Esophagus squamous epithelium (tissue), 5 donors: Measurements from ENCODE around the gene SGCD. TPM values are rescaled to one million over a fixed set of nuclear protein-coding genes. Genes with fewer than 3 reads are reported as not detected.

Source experiments
- DNase-seq: peaks from one replicate; lab custom pipeline; 2025; lab: John Stamatoyannopoulos, UW
- H3K27ac ChIP-seq, 4 donors: fragments of 200-600 bp; sonication (generic); one replicate each; pipeline ENCODE4 v1.5.1; 2016 to 2019; ENCODE audit warnings: mild to moderate bottlenecking in 1 of 4
- H3K27me3 ChIP-seq, 4 donors: fragments of 200-600 bp; sonication (generic); 1 replicate in 3 of 4; 2 replicates in 1 of 4; pipeline versions ENCODE4 v1.5.1 to v1.6.0; 2017 to 2021; ENCODE audit warnings: antibody characterized with exemption in 1 of 4
- H3K36me3 ChIP-seq, 3 donors: fragments of 200-600 bp; sonication (generic); one replicate each; pipeline ENCODE4 v1.5.1; 2016 to 2019
- H3K4me1 ChIP-seq, 3 donors: fragments of 200-600 bp; sonication (generic); one replicate each; pipeline ENCODE4 v1.5.1; 2017 to 2019
- H3K4me3 ChIP-seq, 4 donors: fragments of 200-600 bp; sonication (generic); 1 replicate in 3 of 4; 2 replicates in 1 of 4; pipeline ENCODE4 v1.5.1; 2016 to 2019; ENCODE audit warnings: mild to moderate bottlenecking in 2 of 4, moderate library complexity in 1 of 4
- H3K9me3 ChIP-seq, 3 donors: fragments of 200-600 bp; sonication (generic); one replicate each; pipeline ENCODE4 v1.5.1; 2016 to 2019
- POLR2A ChIP-seq, 4 donors: fragments of 450-650 bp; IDR thresholded peaks; one replicate each; pipeline ENCODE4 v1.6.1; 2017; ENCODE audit warnings: antibody characterized with exemption in 4 of 4, mild to moderate bottlenecking in 4 of 4, moderate library complexity in 3 of 4
- WGBS, 2 donors: methylation state at CpG; one replicate each; pipeline ENCODE4 v1.1.5; 2018; 5-methylcytosine and 5-hydroxymethylcytosine counted together
- intact Hi-C: fragments of 100-400 bp; cut with DNase I; formaldehyde crosslinking; loops from one replicate; pipeline ENCODE4 v1.15.0; 2022
- total RNA-seq, 4 donors: library from RNA; depleted of rRNA; stranded (reverse); fragments of >200 nt; gene quantifications; one replicate each; pipeline ENCODE4 v1.1.0, GENCODE V29; 2016
- TF ChIP-seq, protein P1 (sequence below), 6 experiments: fragments of 450-650 bp in 4 of 6; fragments of 200-600 bp in 2 of 6; sonication (generic) in 2 of 6; IDR thresholded peaks; one replicate each; pipeline ENCODE4 v1.5.1; 2016 to 2019; ENCODE audit warnings: antibody characterized with exemption in 6 of 6, mild to moderate bottlenecking in 4 of 6, moderate library complexity in 4 of 6
- donor health status: DM: yes; HTN: yes; CAD: no.

SGCD gene
- total RNA-seq, 4 donors from 2014 or later = 0.08 to 4.4 (median 0.64) TPM

DNA sequence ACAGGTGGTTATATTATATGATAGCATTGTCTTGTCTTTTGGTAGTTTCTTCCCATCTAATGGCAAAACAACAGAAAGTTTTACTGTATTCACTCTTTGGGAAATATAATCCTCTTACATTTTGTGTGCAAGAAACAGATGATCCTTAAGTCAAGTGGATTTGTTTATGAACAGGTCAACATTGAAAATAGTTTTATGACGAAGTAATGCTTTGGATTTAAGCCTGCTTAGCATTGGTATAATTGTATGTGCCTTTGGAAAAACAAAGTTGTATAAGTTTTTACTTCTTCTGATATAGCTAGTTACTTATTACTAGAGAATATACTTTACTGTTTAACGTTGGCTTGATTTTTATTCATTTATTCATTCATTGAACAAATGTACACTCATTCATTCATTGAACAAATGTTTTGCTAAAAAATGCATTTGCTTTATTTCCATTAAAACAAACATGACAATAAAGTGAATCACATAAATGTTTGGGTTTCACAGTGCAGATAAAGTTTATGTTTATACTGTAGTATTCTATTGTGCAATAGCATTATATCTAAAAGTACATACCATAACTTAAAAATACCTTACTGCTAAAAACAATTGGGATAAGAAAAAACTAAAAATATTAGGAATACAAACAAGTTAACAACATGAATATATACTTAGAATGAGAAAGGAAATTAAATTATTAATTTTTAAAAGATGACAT, 12.3 kb downstream of the SGCD start:
- no peak for DNase-seq
- no peak overlapping the region for H3K27ac ChIP-seq
- TF ChIP-seq, protein P1, sequence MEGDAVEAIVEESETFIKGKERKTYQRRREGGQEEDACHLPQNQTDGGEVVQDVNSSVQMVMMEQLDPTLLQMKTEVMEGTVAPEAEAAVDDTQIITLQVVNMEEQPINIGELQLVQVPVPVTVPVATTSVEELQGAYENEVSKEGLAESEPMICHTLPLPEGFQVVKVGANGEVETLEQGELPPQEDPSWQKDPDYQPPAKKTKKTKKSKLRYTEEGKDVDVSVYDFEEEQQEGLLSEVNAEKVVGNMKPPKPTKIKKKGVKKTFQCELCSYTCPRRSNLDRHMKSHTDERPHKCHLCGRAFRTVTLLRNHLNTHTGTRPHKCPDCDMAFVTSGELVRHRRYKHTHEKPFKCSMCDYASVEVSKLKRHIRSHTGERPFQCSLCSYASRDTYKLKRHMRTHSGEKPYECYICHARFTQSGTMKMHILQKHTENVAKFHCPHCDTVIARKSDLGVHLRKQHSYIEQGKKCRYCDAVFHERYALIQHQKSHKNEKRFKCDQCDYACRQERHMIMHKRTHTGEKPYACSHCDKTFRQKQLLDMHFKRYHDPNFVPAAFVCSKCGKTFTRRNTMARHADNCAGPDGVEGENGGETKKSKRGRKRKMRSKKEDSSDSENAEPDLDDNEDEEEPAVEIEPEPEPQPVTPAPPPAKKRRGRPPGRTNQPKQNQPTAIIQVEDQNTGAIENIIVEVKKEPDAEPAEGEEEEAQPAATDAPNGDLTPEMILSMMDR (IDR thresholded peaks at IDR 0.05) = no peak
- 51 to 66% methylated on average over 2 of the region's 2 CpGs for WGBS, 2 donors
- no peaks in the 10 kb centered on the region for H3K4me1 ChIP-seq
- H3K4me3 ChIP-seq = no peak overlapping the region
- H3K9me3 ChIP-seq = peaks cover 0 to 8% (median 0%) of the 10 kb centered on the region in 3 donors
- H3K27me3 ChIP-seq = no peaks in the 10 kb centered on the region
- intact Hi-C loops = no loop called here
- no peaks in the 10 kb centered on the region for H3K36me3 ChIP-seq

DNA sequence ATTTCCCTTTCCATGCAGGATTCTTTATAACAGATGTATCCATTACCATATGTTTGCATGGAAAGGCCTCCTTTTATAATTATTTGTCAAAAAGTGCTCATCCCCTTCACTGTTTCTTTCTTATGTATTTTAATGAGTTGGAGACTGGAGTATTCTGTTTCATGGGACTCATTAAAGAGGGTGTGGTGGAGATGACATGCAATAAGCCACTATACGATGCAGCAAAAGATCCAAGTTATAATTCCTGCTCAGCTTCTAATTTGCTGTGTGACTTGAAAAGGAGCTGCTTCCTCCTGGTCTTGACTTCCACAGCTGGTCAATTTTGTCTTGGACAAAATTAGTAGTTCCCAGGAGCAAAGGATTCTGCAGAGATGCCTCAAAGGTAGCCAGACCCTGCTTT, 13.9 kb downstream of the SGCD start:
- no peaks in the 10 kb centered on the region for H3K27me3 ChIP-seq
- DNase-seq = no peak
- H3K4me1 ChIP-seq = no peaks in the 10 kb centered on the region
- H3K36me3 ChIP-seq = no peaks in the 10 kb centered on the region
- TF ChIP-seq POLR2A (IDR thresholded peaks at IDR 0.05) = no peak
- TF ChIP-seq, protein P1 (IDR thresholded peaks at IDR 0.05) = no peak
- intact Hi-C loops = no loop called here
- peaks cover 0 to 8% (median 0%) of the 10 kb centered on the region in 3 donors for H3K9me3 ChIP-seq
- WGBS, 2 donors = 71 to 90% methylated on average over 1 of the region's 1 CpG
- no peak overlapping the region for H3K4me3 ChIP-seq
- no peak overlapping the region for H3K27ac ChIP-seq

DNA sequence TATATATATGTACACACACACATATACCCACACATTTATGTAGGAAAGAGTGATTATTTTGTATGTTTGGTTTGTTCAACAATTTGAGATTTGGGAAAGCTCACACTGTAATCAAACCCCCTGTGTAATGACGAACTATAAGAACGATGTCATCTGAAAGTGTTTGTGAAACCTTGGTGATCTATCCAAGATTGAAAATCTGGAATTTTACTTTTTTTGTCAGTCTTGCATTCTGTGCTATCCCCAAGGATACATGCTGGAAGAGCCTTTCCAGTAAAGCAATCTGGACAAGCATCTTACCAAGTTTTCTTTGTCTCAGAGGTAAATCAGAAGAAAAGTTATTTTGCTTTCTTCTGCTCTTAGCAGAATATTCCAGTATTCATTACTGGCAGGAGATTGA, 23.3 kb downstream of the SGCD start:
- WGBS, 2 donors = 82% methylated on average over 2 of the region's 2 CpGs
- Histone ChIP-seq H3K27me3 (no peaks in the 10 kb centered on the region), H3K4me3 (no peak overlapping the region), H3K36me3 (no peaks in the 10 kb centered on the region), H3K27ac (no peak overlapping the region), H3K9me3 (no peaks in the 10 kb centered on the region), H3K4me1 (no peaks in the 10 kb centered on the region)
- DNase-seq = no peak
- intact Hi-C loops = no loop called here
- TF ChIP-seq, protein P1 (IDR thresholded peaks at IDR 0.05) = no peak
- no peak for TF ChIP-seq POLR2A (IDR thresholded peaks at IDR 0.05)

DNA sequence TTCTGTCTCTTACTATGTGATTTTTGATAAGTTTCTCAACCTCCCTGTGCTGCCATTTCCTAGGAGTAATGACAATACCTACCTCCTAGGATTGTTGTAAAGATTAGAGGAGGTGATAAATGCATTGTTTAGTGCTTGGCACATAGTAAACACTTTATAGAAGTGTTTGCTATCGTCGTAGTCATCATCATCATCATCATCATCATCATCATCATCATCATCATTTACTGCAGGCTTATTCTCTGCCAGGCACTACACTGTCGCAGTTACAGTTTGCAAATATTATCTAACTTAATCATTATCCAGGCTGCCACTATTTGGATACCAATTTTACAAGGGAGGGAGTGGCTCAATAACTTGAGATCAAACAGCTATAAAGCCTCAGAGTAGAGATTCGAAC, 24.5 kb downstream of the SGCD start:
- H3K27me3 ChIP-seq = no peaks in the 10 kb centered on the region
- intact Hi-C loops = no loop called here
- WGBS, 2 donors = 74 to 81% methylated on average over 4 of the region's 4 CpGs
- H3K36me3 ChIP-seq = no peaks in the 10 kb centered on the region
- no peaks in the 10 kb centered on the region for H3K9me3 ChIP-seq
- no peak overlapping the region for H3K27ac ChIP-seq
- TF ChIP-seq, protein P1 (IDR thresholded peaks at IDR 0.05) = no peak
- TF ChIP-seq POLR2A (IDR thresholded peaks at IDR 0.05) = no peak
- H3K4me3 ChIP-seq = no peak overlapping the region
- DNase-seq = no peak
- no peaks in the 10 kb centered on the region for H3K4me1 ChIP-seq

DNA sequence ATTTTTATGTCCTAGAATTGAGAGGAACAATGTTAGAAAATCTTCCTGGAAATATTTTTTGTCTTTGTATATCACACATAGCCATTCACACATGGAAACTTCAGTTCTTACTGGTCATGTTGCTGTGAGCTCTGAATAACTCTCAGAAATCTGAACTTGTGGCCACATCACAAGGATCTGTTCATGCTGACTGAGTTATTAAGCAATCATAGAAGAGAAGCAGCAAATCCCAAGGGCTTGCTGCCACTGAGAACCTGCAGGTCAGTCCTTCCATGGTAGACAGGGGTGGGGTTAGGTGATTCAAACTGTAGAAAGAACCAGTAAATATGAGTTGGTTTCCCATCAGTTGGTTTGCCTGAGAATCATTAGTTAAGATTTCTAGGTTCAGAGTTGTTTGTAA, 27.6 kb downstream of the SGCD start:
- TF ChIP-seq POLR2A (IDR thresholded peaks at IDR 0.05) = no peak
- TF ChIP-seq, protein P1 (IDR thresholded peaks at IDR 0.05) = no peak
- Histone ChIP-seq H3K4me3 (no peak overlapping the region), H3K36me3 (no peaks in the 10 kb centered on the region), H3K27me3 (no peaks in the 10 kb centered on the region), H3K9me3 (no peaks in the 10 kb centered on the region), H3K27ac (no peak overlapping the region), H3K4me1 (no peaks in the 10 kb centered on the region)
- DNase-seq = no peak
- intact Hi-C loops = no loop called here
